Glutamatergic neuron (in vitro differentiated cells): ENCODE results near the gene ADGRL3. TPM values are rescaled to one million over a fixed set of nuclear protein-coding genes. Genes with fewer than 3 reads are reported as not detected.

ENCODE experiments used
- DNase-seq: peaks from one replicate; pipeline ENCODE4 v3.0.0; 2022
- H3K27ac Mint-ChIP-seq: one replicate; pipeline ENCODE4 v1.8.0; 2020; ENCODE audit warnings: mild to moderate bottlenecking, mixed read lengths, inconsistent platforms; ENCODE audit not compliant: unreplicated experiment
- H3K27me3 Mint-ChIP-seq: one replicate; pipeline ENCODE4 v1.8.0; 2020; ENCODE audit warnings: mild to moderate bottlenecking, moderate library complexity, mixed read lengths, inconsistent platforms; ENCODE audit not compliant: unreplicated experiment
- H3K36me3 Mint-ChIP-seq: one replicate; pipeline ENCODE4 v1.8.0; 2020; ENCODE audit warnings: mild to moderate bottlenecking, mixed read lengths, inconsistent platforms; ENCODE audit not compliant: unreplicated experiment
- H3K4me1 Mint-ChIP-seq: one replicate; pipeline ENCODE4 v1.8.0; 2020; ENCODE audit warnings: mild to moderate bottlenecking, low read depth, mixed read lengths, inconsistent platforms; ENCODE audit not compliant: unreplicated experiment
- H3K4me3 Mint-ChIP-seq: one replicate; pipeline ENCODE4 v1.8.0; 2020; ENCODE audit warnings: mild to moderate bottlenecking, mixed read lengths, inconsistent platforms; ENCODE audit not compliant: unreplicated experiment
- H3K9me3 Mint-ChIP-seq: one replicate; pipeline ENCODE4 v1.8.0; 2020; ENCODE audit warnings: mild to moderate bottlenecking, moderate library complexity, mixed read lengths, inconsistent platforms; ENCODE audit not compliant: unreplicated experiment
- total RNA-seq: library from RNA; stranded (reverse); fragmentation: NEBNext Ultra II Directional; extraction: Animal tissue kit (Norgen Biotek cat#: 25700); gene quantifications from one replicate; pipeline ENCODE4 v1.2.1, GENCODE V29; 2021; ENCODE audit not compliant: unreplicated experiment
- TF ChIP-seq, protein P1 (sequence below): fragments of 200-600 bp; sonication (generic); IDR thresholded peaks from one replicate; pipeline ENCODE4 v1.5.0; 2021; ENCODE audit not compliant: partially characterized antibody, unreplicated experiment

The ADGRL3 gene
- total RNA-seq, 1 donor from 2014 or later, result 193 TPM

- DNase-seq, result no peak
- H3K27ac Mint-ChIP-seq, result no peak overlapping the region
- TF ChIP-seq, protein P1, sequence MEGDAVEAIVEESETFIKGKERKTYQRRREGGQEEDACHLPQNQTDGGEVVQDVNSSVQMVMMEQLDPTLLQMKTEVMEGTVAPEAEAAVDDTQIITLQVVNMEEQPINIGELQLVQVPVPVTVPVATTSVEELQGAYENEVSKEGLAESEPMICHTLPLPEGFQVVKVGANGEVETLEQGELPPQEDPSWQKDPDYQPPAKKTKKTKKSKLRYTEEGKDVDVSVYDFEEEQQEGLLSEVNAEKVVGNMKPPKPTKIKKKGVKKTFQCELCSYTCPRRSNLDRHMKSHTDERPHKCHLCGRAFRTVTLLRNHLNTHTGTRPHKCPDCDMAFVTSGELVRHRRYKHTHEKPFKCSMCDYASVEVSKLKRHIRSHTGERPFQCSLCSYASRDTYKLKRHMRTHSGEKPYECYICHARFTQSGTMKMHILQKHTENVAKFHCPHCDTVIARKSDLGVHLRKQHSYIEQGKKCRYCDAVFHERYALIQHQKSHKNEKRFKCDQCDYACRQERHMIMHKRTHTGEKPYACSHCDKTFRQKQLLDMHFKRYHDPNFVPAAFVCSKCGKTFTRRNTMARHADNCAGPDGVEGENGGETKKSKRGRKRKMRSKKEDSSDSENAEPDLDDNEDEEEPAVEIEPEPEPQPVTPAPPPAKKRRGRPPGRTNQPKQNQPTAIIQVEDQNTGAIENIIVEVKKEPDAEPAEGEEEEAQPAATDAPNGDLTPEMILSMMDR, result no peak
- peaks cover 9% of the 10 kb centered on the region for H3K36me3 Mint-ChIP-seq
- peaks cover 2% of the 10 kb centered on the region for H3K9me3 Mint-ChIP-seq
- H3K4me1 Mint-ChIP-seq, result peaks cover 13% of the 10 kb centered on the region
- H3K27me3 Mint-ChIP-seq, result peaks cover 8% of the 10 kb centered on the region
- H3K4me3 Mint-ChIP-seq, result no peak overlapping the region
Observed at GRCh38 chr4:61561028-61561427, 360.9 kb downstream of the ADGRL3 start.

GRCh38 chr4:61571761-61572559, 371.8 kb downstream of the ADGRL3 start:
- no peaks in the 10 kb centered on the region for H3K36me3 Mint-ChIP-seq
- H3K4me1 Mint-ChIP-seq, result no peaks in the 10 kb centered on the region
- H3K27me3 Mint-ChIP-seq, result no peaks in the 10 kb centered on the region
- no peaks in the 10 kb centered on the region for H3K9me3 Mint-ChIP-seq
- DNase-seq, result no peak
- TF ChIP-seq, protein P1, result no peak
- no peak overlapping the region for H3K27ac Mint-ChIP-seq
- H3K4me3 Mint-ChIP-seq, result no peak overlapping the region

DNA sequence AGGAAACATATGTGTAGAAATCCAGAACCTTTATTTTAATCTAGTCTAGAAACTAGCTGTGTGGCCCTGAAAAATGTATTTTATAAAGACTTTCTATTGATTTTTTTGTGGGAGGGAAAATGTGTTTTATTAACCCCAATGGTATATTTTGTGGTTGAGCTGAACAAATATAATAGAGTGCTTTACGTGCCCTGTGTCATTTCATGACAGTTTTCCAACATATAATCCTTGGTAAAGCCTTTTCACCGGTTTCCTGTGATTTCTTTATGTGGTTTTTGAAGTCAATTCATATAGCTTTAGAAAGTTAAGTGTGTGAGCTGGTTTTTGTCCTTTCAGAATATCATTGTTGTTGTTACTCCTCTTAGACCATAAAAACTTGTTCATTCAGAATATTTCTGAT, 375.7 kb downstream of the ADGRL3 start:
- Mint-ChIP-seq H3K4me3 (no peak overlapping the region), H3K36me3 (no peaks in the 10 kb centered on the region), H3K4me1 (peaks cover 2% of the 10 kb centered on the region), H3K27ac (no peak overlapping the region), H3K9me3 (no peaks in the 10 kb centered on the region), H3K27me3 (no peaks in the 10 kb centered on the region)
- TF ChIP-seq, protein P1, result no peak
- DNase-seq, result no peak

- TF ChIP-seq, protein P1, result no peak
- peaks cover 2% of the 10 kb centered on the region for H3K9me3 Mint-ChIP-seq
- H3K27me3 Mint-ChIP-seq, result no peaks in the 10 kb centered on the region
- peaks cover 5% of the 10 kb centered on the region for H3K4me1 Mint-ChIP-seq
- peaks cover 5% of the 10 kb centered on the region for H3K36me3 Mint-ChIP-seq
- no peak for DNase-seq
- H3K27ac Mint-ChIP-seq, result no peak overlapping the region
- no peak overlapping the region for H3K4me3 Mint-ChIP-seq
Observed at GRCh38 chr4:61579786-61580185, 379.7 kb downstream of the ADGRL3 start.

- Mint-ChIP-seq H3K9me3 (peaks cover 2% of the 10 kb centered on the region), H3K4me1 (peaks cover 5% of the 10 kb centered on the region), H3K27ac (no peak overlapping the region), H3K36me3 (peaks cover 5% of the 10 kb centered on the region), H3K4me3 (no peak overlapping the region), H3K27me3 (no peaks in the 10 kb centered on the region)
- no peak for DNase-seq
- TF ChIP-seq, protein P1, result no peak
Observed at GRCh38 chr4:61580721-61581377, 380.7 kb downstream of the ADGRL3 start.
